HG03066 (cell line): ENCODE data around the gene CLUH.

Experiments used
- ATAC-seq: cut with Tn5 transposase; IDR thresholded peaks from one replicate; pipeline ENCODE4 v1.9.1; 2021; ENCODE audit warnings: low read depth; ENCODE audit not compliant: unreplicated experiment

Gene CLUH

GRCh38 chr17:2711608-2712299 is at the start of gene CLUH:
Gene CLUH (minus strand): TSS chr17:2711764. CDS start chr17:2711661, 103 bp downstream.
- peak; percentile 65 for ATAC-seq

- no peak for ATAC-seq
These were observed 47.3 kb upstream of the CLUH start for GRCh38 chr17:2758870-2759269.

DNA sequence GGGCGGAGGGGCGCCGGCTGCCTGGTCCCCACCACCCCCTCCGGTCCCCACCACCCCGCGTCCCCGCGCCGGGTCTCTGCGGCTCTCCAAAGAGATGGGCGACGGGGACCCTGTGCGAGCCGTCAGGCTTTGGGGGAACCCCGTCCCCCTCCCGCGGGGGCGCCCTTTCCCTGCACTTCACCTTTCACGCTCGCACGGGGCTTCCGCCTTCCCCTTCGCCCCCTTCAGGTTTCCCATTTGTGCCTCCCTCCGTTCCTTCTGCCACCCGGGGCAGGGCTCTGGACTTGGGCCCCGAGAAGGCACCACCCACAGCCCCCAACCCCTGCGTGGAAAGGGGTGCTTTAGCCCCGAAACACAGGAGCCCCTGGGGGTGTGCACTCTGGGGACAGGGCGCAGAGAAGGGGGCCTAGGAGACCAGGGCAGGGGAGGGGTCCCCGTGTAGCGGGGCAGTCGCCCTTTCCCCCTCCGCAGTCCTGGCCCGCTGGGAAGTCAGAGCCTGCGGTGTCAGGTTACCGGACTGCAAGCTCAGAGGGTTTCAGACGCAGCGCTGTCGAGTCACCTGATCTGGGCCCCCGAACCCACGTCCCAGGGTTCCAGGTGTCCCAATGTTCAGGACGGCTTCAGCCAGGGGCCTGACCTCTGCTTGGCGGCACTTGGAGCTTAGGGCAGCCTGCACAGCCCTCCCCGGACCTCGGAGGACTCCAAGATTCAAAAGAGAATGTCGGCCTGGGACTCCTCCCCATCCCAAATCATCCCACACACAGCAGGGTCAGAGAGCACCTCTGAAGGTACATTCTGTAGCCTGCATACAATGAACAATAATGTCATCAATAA is 44.5 kb upstream of the CLUH start:
- ATAC-seq: no peak

- no peak for ATAC-seq
These were observed 39.9 kb upstream of the CLUH start for GRCh38 chr17:2751491-2751890.

DNA sequence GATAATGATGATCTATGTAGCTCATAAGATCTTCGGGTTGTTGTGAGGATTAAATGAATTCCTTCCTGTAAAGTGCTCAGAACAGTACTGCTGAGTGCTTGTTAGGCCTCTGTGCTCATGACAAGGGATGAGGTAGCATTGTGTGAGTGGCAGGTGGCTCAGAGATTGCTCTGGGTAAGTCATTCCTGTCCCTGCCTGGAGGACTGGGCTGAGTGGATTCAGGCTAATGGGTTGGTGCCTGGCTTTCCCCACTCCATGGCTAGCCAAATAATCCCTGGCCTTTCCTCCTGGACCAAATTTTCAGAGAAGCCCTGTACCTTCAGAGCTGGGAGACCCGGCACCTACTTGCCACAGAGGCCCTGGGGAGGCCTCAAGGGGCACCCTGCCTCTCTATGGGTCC is 39.2 kb upstream of the CLUH start:
- ATAC-seq: no peak

DNA sequence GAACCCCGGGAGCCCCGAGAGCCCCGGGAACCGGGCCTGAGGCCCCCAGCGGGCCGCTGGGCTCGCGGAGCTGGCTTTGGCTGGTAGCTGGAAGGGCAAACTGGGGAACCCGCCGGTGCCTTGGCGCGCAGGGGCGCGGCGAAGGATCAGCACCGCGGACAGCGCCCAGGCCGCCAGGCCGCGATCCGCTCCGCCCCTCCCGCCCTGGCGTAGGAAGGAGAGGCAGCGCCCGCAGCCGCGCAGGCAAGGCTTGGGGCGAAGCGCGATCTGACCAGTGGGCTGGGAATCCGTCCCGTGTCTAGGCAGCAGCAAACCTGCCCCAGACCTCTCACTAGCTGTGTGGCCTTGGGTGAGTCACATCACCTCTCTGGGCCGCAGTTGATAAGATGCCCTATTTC is 38.2 kb upstream of the CLUH start:
- ATAC-seq: no peak

- ATAC-seq: no peak
These were observed 37.7 kb upstream of the CLUH start, which contains the start of gene CCDC92B for GRCh38 chr17:2749058-2749783. Gene CCDC92B (minus strand): TSS chr17:2749652. CDS start chr17:2735145, 14,507 bp downstream.

DNA sequence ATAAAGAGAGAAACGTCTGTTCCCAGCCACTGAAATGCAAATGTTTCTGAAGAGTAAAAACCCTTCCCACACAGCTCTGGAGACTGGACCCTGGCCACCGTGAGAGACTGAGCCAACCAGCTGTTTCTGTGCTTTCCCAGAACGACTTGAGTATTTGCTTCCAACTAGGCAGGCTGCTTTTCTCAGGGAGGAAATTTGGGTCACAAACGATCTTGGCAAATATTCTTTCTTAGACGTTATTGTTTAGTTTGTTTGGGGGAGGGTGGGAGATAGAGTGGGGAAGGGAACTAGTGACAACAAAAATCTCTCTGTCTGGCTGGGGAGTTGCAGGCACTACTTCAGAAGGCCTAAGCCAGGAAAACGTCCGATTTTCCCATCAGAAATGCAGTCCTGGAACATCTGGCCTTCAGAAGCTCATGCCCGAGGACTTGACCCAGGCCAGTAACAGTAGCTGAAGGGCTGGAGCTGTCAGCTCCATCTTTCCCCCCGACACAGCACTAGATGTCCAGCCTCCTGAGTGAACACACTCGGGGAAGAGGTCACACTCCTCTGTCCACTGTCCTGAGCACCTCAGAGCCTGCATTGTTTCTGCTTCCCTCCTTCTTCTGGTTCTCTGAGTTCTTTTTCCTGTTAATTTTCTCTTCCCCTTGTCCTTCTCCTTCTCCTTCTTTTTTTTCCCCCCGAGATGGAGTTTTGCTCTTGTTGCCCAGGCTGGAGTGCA is 33.9 kb upstream of the CLUH start:
- no peak for ATAC-seq

- ATAC-seq: no peak
These were observed 26.1 kb upstream of the CLUH start for GRCh38 chr17:2737693-2738092.

DNA sequence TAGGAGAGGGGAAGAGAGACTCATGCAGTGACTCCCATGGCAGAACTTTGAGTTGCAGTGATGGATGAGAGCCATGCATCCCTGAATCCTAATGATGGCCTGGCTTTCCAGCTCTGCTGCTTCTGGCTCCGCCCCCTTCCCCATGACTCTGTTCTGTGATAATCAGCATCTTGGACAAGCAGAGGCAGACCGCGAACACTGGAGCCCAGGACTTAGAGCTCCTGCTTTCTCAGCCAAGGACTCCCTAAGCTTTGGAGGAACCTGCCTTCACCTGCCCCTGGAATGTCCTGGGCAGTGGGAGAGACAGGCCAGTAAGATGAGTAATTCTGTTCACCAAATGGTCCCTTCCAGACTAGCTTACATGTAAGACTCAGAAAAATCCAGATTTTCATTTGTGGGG is 25.4 kb upstream of the CLUH start:
- ATAC-seq: no peak

GRCh38 chr17:2735896-2736295 is 24.3 kb upstream of the CLUH start:
- no peak for ATAC-seq

DNA sequence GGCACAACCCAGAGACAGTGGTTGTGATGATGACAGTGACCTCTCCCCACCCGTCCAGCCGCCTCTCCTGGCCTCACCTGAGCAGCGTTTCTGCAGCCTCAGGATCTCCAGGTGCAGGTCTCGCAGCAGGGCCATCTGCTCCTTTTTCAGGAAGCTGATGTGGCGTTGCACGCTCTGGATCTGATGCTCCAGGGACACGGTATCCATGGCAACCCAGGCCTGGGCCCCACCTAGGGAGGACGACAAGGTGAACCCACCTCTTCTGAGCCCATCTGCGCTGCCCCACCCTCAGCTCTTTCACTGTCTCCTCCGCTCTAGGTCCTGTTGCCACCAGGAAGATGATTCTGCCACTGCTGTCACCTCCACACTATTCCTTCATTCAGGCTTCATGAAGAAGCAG is 23.4 kb upstream of the CLUH start:
- no peak for ATAC-seq

GRCh38 chr17:2731807-2732206 is 20.2 kb upstream of the CLUH start:
- no peak for ATAC-seq

GRCh38 chr17:2730764-2731353 is 19.3 kb upstream of the CLUH start:
- no peak for ATAC-seq

GRCh38 chr17:2724784-2725164 is 13.2 kb upstream of the CLUH start:
- no peak for ATAC-seq

- no peak for ATAC-seq
These were observed 12.6 kb upstream of the CLUH start for GRCh38 chr17:2723997-2724783.

DNA sequence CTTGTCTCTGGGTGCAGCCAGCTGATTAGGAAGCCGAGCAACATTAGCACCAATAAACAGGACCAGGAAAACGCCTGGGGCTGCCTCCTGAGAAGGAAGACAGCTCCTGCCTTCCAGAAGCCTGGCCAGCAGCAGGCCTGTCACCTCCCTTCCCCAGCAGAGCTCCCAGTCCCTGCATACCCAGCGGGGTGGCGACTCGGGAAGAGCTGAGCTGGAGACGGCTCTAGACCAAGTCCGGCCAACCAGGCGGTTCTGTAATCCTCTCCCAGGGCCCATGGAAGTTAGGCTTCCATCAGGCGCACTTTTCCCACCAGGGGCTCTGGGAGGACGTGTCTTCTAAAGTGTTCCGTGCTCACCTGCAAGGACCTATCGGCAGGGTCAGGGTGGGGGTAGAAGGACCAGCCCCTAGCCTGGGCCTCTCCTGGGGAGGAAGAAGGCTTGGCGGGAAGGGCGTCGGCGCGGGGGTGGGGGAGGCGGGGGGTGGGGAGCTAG is 12.0 kb upstream of the CLUH start:
- no peak for ATAC-seq

- ATAC-seq: no peak
These were observed 11.0 kb upstream of the CLUH start for GRCh38 chr17:2722611-2723010.

GRCh38 chr17:2721603-2722002 is 10.0 kb upstream of the CLUH start:
- no peak for ATAC-seq
